Activated CD4-positive, alpha-beta T cell treated with anti-CD3 and anti-CD28 coated beads, Interleukin-10, Interleukin-2, amounts not matched to agents 100 ng/mL and 50 ng/mL, durations not matched to agents 16 hours and 8 hours (primary cell): ENCODE data around the gene NOL12.
"Not testable (repeated sequence)": the region's sequence is repeated elsewhere in the genome, so short reads cannot be mapped to it uniquely, and the experiment has no call there.

Experiments used
- DNase-seq: peaks from one replicate; pipeline ENCODE4 v3.0.0-alpha.2; 2020

Gene NOL12

GRCh38 chr22:37681001-37681424 is 5.1 kb upstream of the NOL12 start:
- DNase-seq: no peak

GRCh38 chr22:37681556-37682049 is 4.5 kb upstream of the NOL12 start:
- peak; percentile 88 for DNase-seq

- DNase-seq: no peak
Measured at GRCh38 chr22:37684803-37685615, 1.1 kb upstream of the NOL12 start.

- no peak for DNase-seq
Measured at GRCh38 chr22:37690407-37690806, 4.3 kb downstream of the NOL12 start.

GRCh38 chr22:37690901-37691504 is 4.9 kb downstream of the NOL12 start:
- DNase-seq: no peak

- DNase-seq: no peak
Measured at GRCh38 chr22:37692627-37693285, 6.6 kb downstream of the NOL12 start.

- DNase-seq: not testable (repeated sequence)
Measured at GRCh38 chr22:37694131-37694530, 8.0 kb downstream of the NOL12 start.

- DNase-seq: not testable (repeated sequence)
Measured at GRCh38 chr22:37696260-37696656, 10.1 kb downstream of the NOL12 start.

GRCh38 chr22:37696657-37697537 is 10.8 kb downstream of the NOL12 start, which contains the start of gene TRIOBP:
Gene TRIOBP, plus strand, starts transcription at chr22:37697048. Its CDS starts 4,318 bp downstream, at chr22:37701366.
- DNase-seq: peak; percentile 91

- DNase-seq: no peak
Measured at GRCh38 chr22:37697538-37697835, 11.3 kb downstream of the NOL12 start.

- no peak for DNase-seq
Measured at GRCh38 chr22:37701141-37701786, 15.1 kb downstream of the NOL12 start.

- no peak for DNase-seq
Measured at GRCh38 chr22:37703906-37704305, 17.8 kb downstream of the NOL12 start.

- DNase-seq: no peak
Measured at GRCh38 chr22:37704645-37705044, 18.5 kb downstream of the NOL12 start.

- DNase-seq: no peak
Measured at GRCh38 chr22:37705205-37705604, 19.1 kb downstream of the NOL12 start.

GRCh38 chr22:37708580-37709444 is 22.7 kb downstream of the NOL12 start:
- DNase-seq: no peak

- no peak for DNase-seq
Measured at GRCh38 chr22:37709445-37709765, 23.3 kb downstream of the NOL12 start.

GRCh38 chr22:37710675-37711074 is 24.5 kb downstream of the NOL12 start:
- no peak for DNase-seq

- DNase-seq: no peak
Measured at GRCh38 chr22:37711490-37711889, 25.3 kb downstream of the NOL12 start.

- DNase-seq: no peak
Measured at GRCh38 chr22:37713761-37714160, 27.6 kb downstream of the NOL12 start.

GRCh38 chr22:37714634-37715033 is 28.5 kb downstream of the NOL12 start:
- DNase-seq: no peak

- no peak for DNase-seq
Measured at GRCh38 chr22:37715760-37716159, 29.6 kb downstream of the NOL12 start.
